Kidney (tissue), 22 donors: ENCODE results near the gene DDX53. TPM values are rescaled to one million over a fixed set of nuclear protein-coding genes. Genes with fewer than 3 reads are reported as not detected.

Experiments
- DNase-seq, 5 donors: peaks; one replicate each; pipeline ENCODE4 v3.0.0-alpha.2; 2013 to 2020
- FAIRE-seq: peaks from 2 replicates; lab custom pipeline; 2012; peaks lifted over from hg19 to GRCh38; lab: Jason Lieb, UNC
- H3K27ac ChIP-seq, 2 donors: one replicate each; pipeline ENCODE4 v1.7.0; 2013; ENCODE audit warnings: low read depth in 2 of 2, low read length in 2 of 2, inconsistent platforms in 1 of 2
- H3K27me3 ChIP-seq: one replicate; pipeline ENCODE4 v1.7.1; 2013; ENCODE audit warnings: low read length, inconsistent platforms; ENCODE audit not compliant: control insufficient read depth, insufficient read depth
- H3K36me3 ChIP-seq, 3 donors: one replicate each; pipeline versions ENCODE4 v1.7.0 to v1.7.1; 2013; ENCODE audit warnings: low read length in 3 of 3, control low read depth in 1 of 3, inconsistent platforms in 1 of 3; ENCODE audit not compliant: insufficient read depth in 3 of 3, control insufficient read depth in 2 of 3
- H3K4me1 ChIP-seq, 3 donors: one replicate each; pipeline versions ENCODE4 v1.7.0 to v1.7.1; 2013; ENCODE audit warnings: low read length in 3 of 3, inconsistent platforms in 1 of 3, low read depth in 1 of 3; ENCODE audit not compliant: control insufficient read depth in 2 of 3, insufficient read depth in 2 of 3
- H3K4me3 ChIP-seq, 3 donors: one replicate each; pipeline versions ENCODE4 v1.7.0 to v1.8.1; 2013; ENCODE audit warnings: low read length in 3 of 3, control low read depth in 1 of 3, inconsistent platforms in 1 of 3
- H3K9ac ChIP-seq, 3 donors: one replicate each; pipeline versions ENCODE4 v1.7.0 to v1.7.1; 2013; ENCODE audit warnings: low read length in 3 of 3, control low read depth in 1 of 3, inconsistent platforms in 1 of 3
- H3K9me3 ChIP-seq, 3 donors: one replicate each; pipeline versions ENCODE4 v1.7.0 to v1.7.1; 2013; ENCODE audit warnings: low read length in 3 of 3, control low read depth in 1 of 3, inconsistent platforms in 1 of 3; ENCODE audit not compliant: control insufficient read depth in 2 of 3, insufficient read depth in 1 of 3
- CTCF ChIP-seq: IDR thresholded peaks from 3 replicates; pipeline ENCODE4 v1.5.1; 2012; ENCODE audit warnings: mild to moderate bottlenecking, moderate library complexity, borderline replicate concordance; ENCODE audit not compliant: insufficient read depth; ENCODE audit errors: extremely low read depth
- intact Hi-C: fragments of 100-400 bp; cut with DNase I; formaldehyde crosslinking; loops from one replicate; pipeline ENCODE4 v1.11.1; 2022
- long read RNA-seq, 10 donors: library from polyadenylated mRNA in 1 of 10; unstranded in 1 of 10; transcript quantifications; one replicate each; pipeline ENCODE4 v2.0.0 and lab custom pipeline, GENCODE V29; 2021 to 2026
- polyA plus RNA-seq: library from polyadenylated mRNA; stranded (reverse); fragments of 350-450 nt; fragmentation: Illumina TruSeq; extraction: RNeasy Lipid Tissue Mini Kit (QIAGEN cat#74804); gene quantifications from one replicate; pipeline ENCODE4 v1.2.3, GENCODE V29; 2014; ENCODE audit warnings: low read depth, low replicate concordance; ENCODE audit not compliant: insufficient read depth
- total RNA-seq: library from RNA; stranded (reverse); fragmentation: NEBNext Ultra II Directional; extraction: Animal tissue kit (Norgen Biotek cat#: 25700); gene quantifications from one replicate; pipeline ENCODE4 v1.2.1, GENCODE V29; 2021
- donor health status: control.
- donor health status: control.
- donor health status: control.
- donor health status: control.
- donor health status: control.
- donor health status: DM: yes; HTN: yes; CAD: no.
- donor health status: Normal renal cell carcinoma (clear cell type).

DDX53 gene
- total RNA-seq (not detected), polyA plus RNA-seq (not detected)
- long read RNA-seq, donor 1 = 0 reads
- long read RNA-seq, donor 2 = 0 reads
- long read RNA-seq, donor 3 = 0 reads
- long read RNA-seq, donor 4 = 0 reads
- long read RNA-seq, donor 5 = 0 reads
- long read RNA-seq, donor 6 = 0 reads
- long read RNA-seq, donor 7 = 0 reads
- long read RNA-seq, donor 8 = 0 reads
- long read RNA-seq, donor 9 = 0 reads
- long read RNA-seq, donor 10 = 0 reads

GRCh38 chrX:22999696-23000223 lies at the start of gene DDX53:
DDX53 (plus strand) TSS chrX:22999960; CDS start chrX:23000058, 98 bp downstream.
- Histone ChIP-seq H3K4me3 (no peak within 1 kb of the TSS), H3K4me1 (no peaks in the 10 kb centered on the region), H3K9ac (no peak within 1 kb of the TSS), H3K36me3 (no peaks in the 10 kb centered on the region), H3K9me3 (no peaks in the 10 kb centered on the region), H3K27me3 (no peaks in the 10 kb centered on the region), H3K27ac (no peak within 1 kb of the TSS)
- intact Hi-C loops = no loop called here
- TF ChIP-seq CTCF = no peak
- DNase-seq (peak in 1 of 5 donors; percentile 58), FAIRE-seq (no peak)

- H3K27me3 ChIP-seq = no peaks in the 10 kb centered on the region
- no peak for FAIRE-seq
- intact Hi-C loops = no loop called here
- TF ChIP-seq CTCF = no peak
- no peak overlapping the region for H3K9ac ChIP-seq
- no peak overlapping the region for H3K4me3 ChIP-seq
- H3K4me1 ChIP-seq = no peaks in the 10 kb centered on the region
- DNase-seq = peak in 1 of 5 donors; percentile 74
- H3K9me3 ChIP-seq = no peaks in the 10 kb centered on the region
- no peak overlapping the region for H3K27ac ChIP-seq
- H3K36me3 ChIP-seq = no peaks in the 10 kb centered on the region
Measured at GRCh38 chrX:22950269-22951266, 49.2 kb upstream of the DDX53 start.

GRCh38 chrX:22952010-22952409 lies 47.8 kb upstream of the DDX53 start:
- intact Hi-C loops = no loop called here
- Histone ChIP-seq H3K36me3 (no peaks in the 10 kb centered on the region), H3K27me3 (no peaks in the 10 kb centered on the region), H3K4me1 (no peaks in the 10 kb centered on the region), H3K4me3 (no peak overlapping the region), H3K27ac (no peak overlapping the region), H3K9ac (no peak overlapping the region), H3K9me3 (no peaks in the 10 kb centered on the region)
- no peak for DNase-seq
- no peak for TF ChIP-seq CTCF
- no peak for FAIRE-seq
